NCI-H1930 (cell line): ENCODE data around the gene SLC2A13.
"Not testable (repeated sequence)": the region's sequence is repeated elsewhere in the genome, so short reads cannot be mapped to it uniquely, and the experiment has no call there.

ENCODE experiments used
- DNase-seq, 2 experiments: peaks; one replicate each; lab custom pipeline; 2025; lab: John Stamatoyannopoulos, UW

Gene SLC2A13

DNA sequence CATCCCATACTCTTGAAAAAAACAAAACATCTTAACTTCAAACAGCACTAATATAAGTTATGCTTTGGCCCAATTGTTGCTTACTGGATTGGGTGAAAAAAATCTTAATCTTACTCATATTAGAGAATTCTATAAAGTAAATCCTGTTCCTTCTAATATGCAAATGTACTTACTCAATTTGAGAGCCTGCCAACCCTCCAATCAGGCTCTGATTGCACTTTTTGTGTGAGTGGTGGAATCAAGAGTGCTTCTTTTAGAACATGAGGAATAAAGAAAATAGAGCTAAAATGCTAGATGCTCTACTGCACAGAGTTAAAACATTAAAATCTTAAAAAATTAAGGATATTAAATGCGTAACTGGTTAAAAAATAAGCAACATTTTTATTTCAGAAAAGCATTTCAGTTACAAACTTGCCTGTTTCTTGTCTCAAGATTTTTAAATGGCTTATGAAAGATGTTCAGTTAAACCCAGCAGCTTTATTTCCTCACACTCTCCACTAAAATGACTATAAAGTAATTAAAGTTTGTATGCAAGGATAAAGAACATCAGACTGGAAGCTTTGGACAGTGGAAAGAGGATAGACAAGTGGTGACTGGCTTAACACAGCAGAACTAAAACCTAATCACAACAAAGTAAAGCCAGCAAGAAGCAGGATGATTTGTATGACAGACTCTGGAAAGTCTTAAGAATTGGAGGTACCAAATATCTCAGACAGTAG lies 177.5 kb downstream of the SLC2A13 start:
- no peak for DNase-seq

DNA sequence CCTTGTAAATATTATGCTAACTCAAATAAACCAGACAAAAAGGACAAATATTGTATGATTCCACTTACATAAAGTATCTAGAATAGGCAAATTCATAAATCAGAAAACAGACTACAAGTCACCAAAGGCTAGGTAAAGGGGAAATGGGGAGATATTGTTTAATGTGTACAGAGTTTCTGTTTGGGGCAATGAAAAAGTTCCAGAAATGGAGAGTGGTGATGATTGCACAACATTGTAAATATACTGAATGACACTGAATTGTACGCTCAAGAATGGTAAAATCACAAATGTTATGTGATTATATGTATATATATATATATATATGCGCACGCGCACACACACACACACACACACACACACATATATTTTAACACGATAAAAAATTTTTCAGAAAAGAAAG lies 182.5 kb downstream of the SLC2A13 start:
- DNase-seq, result no peak

DNA sequence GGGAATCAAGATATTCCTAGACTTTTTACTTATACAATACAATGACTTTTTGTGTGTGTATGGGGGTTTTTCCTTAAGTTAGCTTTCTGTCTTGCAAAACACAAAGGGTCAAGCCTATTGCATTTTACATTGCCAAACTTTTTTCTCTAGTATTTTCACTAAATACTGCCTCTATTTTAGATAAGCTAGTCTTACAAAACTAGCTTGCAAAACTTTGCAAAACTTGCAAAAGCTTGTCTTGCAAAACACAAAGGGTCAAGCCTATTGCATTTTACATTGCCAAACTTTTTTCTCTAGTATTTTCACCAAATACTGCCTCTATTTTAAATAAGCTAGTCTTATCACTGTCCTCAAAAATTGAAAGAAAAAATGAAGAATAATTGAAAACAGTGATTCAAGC lies 183.3 kb downstream of the SLC2A13 start:
- not testable (repeated sequence) for DNase-seq

DNA sequence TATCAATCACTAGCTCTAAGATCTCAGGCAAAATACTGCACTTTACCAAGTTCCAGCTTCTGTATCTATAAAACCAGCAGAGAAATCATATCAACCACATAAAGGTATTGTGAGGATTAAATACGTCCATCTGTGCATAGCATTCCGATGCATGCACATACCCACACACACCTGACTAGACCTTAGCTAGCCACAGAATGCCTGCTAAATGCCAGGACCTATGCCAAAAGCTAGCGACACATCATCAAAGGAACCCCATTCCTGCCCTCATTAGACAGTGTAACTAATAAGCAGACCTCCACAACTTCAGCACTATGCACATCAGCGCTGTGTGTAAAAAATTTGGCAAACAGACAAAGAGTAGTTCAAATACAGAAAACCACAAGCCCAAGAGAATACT lies 185.2 kb downstream of the SLC2A13 start:
- DNase-seq, result no peak

DNA sequence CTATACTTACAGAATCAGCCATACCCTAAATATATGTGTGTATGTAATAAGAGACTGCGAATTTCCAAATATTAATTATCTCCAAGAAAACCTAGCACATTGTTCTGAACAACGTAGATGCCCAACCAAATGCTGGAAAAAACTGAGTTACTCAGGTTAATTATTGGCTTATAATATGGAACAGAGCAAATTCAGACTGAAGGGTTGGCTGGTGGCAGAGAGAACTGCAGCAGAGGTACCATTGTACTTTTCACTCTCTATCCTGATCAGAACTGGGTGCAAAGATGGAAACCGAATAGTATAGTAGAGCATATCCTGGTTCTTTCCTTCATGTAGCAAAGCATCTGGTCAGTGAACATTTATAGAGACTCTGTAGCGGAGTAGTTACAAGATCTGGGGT lies 185.7 kb downstream of the SLC2A13 start:
- DNase-seq, result no peak

DNA sequence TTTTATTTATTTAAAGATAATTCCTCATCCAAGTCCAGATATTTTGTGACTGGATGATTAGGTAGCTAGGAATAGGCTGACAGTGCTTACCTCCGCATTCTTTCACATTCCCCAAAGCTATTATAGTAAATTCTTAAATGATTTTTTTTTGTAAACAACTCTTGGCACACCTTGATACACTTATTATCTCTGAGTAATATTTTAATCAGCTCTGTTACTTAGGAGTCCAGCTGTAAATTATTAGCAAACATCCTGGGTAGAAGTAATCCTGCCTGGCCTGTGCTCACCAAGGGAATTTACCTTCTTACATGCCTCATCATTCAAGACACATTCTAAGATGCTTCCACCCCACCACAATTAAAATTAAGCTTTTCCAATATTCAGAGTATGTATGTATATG lies 186.1 kb downstream of the SLC2A13 start:
- no peak for DNase-seq

DNA sequence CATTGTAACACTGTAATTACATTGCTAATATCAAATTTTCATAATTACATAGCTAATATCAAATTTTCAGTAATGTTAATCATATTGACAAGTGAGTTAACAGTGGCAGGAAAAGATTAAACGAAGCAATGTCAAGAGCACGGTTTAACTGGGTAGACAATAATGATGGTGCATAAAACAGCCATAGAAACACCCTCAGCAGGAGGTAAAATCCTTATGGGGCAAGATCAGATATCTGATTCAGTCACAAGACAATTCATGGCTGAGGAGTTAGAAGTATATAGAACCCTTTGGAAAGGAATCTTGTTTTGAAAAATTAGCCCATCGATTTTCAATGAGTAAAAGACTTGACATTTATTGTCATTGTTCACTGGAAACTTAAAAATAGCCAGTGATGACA lies 190.6 kb downstream of the SLC2A13 start:
- DNase-seq, result no peak

DNA sequence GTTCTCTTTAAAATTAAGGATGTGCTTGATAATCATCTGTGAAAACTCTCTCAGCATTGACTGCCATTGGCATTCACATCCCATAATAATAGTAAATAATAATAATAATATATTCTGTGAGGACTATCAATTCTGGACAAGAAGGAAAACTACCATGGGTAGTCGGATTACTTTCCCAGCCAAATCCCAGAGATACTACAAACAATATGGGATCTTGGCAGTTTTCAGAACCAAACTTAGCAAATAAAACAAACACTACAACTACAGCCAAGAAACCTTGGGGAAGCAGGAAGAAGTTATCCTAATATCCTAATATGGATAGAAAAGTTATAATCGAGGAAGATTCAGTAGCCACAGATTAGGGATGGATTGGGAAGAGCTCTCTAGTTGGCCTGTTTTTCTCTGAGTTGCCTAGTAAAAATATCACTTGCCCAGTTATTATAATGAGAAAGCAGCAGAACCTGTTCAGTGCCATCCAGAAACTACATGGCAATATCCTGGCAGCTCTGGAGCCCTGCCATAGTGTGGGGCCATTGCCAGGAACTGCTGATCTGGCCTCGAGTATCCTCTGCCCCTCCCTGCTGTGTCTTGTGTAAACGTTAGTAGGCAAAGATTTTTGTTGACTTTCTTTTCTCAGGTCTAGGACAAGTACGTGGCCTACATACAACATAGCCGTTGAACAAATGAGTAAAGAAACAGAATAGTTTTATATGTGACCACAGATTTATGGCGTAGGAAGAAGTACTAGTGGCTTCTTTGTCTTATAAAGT lies 193.5 kb downstream of the SLC2A13 start:
- DNase-seq, result no peak

DNA sequence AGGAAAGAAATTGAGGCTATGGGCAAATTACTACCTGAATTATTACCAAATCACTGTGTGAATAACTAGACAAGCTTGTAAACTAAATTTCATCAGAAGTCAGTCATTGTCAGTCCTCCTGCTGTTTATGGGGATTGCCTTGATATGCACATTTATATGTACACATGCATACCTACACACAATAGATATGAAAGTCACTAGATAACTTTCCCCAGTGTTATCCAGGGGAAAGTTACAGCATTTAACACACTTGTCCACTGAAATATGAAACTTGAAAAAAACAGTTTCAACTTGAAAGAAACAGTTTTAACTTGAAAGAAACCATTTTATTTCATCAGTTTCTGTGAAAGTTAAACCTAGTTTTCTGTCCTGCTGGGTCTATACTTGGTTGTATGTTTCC lies 199.6 kb downstream of the SLC2A13 start:
- DNase-seq, result no peak

DNA sequence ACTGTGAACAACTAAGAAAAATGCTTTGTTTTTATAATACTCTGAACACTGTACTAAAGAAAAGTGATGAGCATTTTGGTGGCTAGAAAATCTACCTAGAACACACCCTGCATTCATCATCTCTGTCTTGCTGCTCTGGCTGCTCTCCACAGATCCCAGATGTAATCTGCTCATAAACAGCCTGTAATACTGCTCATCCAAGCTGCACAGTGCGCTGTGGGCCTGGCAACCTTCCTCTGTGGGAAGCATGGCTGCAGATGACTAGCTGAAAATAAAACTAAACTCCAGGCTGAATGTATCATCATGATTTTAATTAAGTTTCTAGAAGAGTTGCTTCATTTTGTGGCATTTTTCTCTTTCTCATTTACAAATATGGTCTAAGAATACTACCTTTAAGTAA lies 200.7 kb downstream of the SLC2A13 start:
- no peak for DNase-seq

DNA sequence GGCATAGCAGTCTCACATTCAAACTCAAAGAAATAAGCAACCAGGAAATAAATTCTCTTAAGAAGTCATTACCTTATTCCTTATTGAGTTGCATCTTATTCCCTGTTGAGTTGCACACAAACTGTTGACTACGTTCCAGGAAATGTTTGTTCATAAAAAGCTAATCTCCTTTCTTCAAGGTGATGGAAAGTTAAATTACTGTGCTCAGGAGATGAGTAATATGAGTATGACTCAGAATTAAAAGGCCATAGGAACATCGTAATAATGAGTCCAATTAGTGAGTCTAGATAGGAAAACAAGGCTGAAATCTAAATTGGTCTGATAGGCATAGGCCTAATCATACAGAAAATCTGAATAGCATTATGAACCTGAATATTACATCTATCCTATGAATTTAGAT lies 203.1 kb downstream of the SLC2A13 start:
- DNase-seq, result no peak

DNA sequence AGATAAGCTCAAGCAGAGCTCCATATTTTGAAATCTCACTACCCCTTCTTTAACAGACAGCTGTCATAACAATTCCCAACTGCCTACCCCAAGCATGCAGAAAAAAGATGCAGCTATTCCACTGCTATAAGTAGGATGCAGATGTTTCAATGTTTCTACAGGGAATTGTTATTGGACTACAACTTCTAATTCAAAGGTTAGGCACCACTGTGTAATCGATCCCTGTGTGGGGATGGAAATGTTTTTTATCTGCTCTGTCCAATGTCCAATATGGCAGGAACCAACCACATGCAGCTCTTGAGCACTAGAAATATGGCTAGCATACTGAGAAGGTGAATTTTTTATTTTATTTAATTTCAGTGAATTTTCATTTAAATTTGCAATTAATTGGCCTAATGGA lies 208.6 kb downstream of the SLC2A13 start:
- DNase-seq, result no peak

DNA sequence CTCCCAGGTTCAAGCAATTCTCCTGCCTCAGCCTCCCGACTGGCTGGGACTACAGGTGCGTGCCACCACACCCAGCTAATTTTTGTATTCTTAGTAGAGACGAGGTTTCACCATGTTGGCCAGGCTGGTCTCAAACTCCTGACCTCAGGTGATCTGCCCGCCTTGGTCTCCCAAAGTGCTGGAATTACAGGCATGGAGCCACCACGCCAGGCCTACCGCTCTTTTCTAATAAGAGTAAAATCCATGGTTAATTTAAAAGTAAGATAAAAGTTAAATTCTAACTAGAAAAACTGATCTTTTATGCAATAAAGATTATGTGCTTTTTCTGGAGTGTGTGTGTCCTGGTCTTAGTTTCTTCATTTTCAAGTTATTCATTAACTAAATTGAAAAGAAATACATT lies 212.5 kb downstream of the SLC2A13 start:
- DNase-seq, result not testable (repeated sequence)

DNA sequence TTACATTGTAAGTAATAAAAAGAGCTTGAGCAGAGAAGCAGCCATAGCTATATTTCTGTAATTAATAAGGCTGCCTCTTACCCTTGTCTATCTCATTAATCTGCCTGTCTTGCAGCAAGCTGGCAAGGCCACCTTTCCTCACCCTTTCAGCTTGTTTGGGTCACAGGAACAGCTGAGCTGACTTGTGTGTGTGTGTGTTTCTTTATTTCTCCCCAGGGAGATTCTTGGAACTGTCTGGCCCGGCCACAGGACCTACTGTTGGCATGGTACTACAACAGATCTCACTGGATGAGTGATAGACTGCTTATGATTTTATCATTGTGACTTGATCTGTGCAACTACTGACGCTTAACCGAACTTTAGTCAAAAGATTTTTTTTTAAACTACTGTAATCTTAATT lies 213.7 kb downstream of the SLC2A13 start:
- no peak for DNase-seq

DNA sequence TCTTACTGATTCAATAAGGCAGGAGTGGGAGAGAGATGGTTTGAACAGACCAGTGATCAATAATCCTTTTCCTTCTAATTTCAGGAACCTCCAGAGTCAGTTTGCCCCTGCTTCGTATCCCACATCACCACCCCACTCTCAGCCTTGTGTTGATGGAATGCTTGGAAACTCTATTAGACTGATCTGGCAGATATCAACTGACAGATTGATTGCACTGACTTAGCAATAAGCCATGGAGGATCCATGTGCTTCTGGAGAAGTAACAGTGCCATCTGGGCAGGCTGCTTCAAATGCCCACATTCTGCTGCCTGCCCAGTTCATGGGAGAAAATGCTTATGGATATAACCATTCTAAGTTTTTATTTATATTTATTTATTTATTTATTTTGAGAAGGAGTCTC lies 218.0 kb downstream of the SLC2A13 start:
- no peak for DNase-seq

DNA sequence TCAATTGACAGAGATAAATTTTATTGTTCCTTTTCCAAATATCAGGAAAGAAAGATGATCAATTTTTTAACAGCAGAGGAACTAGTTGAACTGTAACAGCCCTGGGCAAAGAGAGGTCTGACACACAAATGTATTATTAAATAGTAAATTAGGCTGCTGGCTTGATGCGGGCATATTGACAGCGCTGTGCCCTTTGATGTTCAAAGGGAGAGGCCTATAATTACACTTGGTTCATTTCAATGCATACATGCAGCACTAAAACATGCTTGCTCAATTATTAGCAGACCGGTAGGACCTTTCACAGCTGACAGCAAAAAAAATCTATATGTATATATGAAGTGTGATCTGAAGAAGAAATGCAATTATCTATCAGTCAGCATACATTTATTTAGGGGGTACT lies 219.8 kb downstream of the SLC2A13 start:
- no peak for DNase-seq

DNA sequence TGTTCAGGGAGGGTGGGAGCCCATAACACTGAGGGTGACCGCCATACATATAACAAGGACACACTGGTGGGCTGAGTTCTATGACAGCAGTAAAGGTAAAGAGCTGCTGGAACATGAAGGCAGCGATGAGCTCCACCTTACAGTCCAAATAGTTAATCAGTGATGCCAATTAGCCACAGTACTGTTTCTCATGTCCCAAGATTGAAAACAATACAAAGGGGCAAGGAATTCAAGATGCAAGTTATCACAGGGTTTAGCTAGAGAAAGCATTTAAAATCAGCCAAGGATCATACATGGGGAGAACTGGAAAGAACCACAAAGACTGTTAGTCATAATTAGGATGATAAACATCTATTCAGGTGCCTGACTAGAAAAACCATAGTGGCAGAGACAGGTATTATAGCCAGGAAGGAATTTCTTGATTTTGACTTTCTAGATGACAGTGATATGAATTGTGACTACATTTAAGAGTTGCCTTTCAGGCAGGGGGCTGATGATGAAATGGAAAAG lies 221.2 kb downstream of the SLC2A13 start:
- DNase-seq, result no peak

DNA sequence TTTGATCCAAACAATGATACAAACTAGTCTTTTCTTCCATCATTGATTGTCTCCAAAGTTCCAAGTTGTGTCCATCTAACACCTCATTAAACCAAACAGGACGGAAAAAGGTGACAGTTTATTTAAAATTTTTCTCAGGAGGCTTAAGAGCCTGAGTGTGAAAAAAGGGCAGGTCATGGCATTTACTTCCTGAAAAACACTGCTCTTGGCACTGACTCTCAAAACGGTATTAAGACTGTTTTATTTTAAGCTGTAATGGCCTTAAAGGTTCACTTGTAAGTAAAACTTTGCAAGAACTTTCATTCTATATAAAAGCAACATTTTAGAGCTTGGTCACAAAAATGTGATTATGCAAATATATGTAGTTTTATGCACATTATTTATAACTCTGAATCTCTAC lies 222.5 kb downstream of the SLC2A13 start:
- DNase-seq, result no peak

DNA sequence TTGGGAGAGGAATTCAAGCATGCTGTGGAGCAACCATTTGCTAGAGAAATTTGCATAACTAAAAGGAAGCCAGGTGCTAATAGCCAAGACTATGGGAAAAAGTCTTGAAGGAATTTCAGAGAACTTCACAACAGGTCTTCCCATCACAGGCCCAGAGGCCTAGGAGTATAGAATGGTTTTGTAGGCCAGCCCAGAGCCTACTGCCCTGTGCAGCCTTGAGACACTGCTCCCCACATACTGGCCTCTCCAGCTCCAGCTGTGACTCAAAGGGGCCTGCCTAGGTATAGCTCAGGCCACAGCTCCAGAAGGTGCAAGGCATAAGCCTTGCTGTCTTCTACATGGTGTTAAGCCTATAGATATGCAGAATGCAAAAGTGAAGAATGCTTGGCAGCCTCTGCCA lies 227.1 kb downstream of the SLC2A13 start:
- no peak for DNase-seq

DNA sequence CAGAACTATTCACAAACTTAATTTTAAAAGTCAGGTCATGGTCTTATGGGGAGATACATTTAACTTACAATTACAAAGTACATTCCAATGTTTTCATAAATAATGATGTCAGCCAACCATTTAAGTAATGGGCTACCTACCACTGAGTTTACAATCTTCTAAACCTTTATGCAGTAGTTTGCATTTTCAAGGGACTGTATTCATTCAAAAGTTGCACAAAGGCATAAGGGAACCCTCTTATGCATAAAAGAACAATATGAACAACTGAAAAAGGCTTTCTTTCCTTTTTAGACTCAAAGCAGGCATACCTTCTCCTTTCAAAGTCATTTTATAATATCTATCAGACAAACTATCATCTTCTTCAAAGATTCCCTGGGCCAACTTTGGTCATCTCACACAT lies 230.2 kb downstream of the SLC2A13 start:
- no peak for DNase-seq

DNA sequence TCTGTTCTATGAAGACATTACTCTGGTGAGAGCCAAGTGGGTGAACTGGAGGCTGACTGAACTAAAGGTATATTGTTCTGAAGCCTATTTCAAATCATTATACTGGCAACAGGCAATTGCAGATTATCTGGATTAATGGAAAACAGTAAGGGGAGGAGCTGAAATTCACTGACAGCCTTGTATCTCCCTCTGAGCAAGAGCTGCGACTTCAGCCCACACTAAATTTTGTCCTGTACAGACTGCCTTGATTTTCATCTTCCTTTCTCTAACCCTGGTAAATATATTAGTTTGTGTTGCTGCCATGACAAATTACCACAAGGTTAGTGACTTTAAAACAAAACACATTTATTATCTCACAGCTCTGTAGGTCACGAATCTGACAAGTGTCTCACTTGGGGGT lies 231.1 kb downstream of the SLC2A13 start:
- DNase-seq, result no peak

DNA sequence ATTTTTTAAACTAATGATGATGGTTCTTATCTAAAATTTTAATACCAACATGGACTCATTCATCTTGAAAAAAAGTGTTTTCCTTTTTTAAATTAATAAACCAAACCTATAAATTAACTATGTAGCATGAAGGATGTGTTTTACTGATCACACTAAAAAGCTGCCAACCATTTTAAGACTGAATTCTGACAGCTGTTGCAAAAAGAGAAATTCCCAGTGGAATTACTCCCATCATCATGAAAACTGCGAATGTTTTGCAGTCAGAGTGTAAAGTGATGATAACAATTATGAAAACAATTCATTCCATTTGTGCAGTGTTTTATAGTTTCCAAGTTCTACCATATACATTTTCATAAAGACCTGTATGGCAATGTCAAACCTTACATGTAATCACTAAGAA lies 232.8 kb downstream of the SLC2A13 start:
- DNase-seq, result no peak

DNA sequence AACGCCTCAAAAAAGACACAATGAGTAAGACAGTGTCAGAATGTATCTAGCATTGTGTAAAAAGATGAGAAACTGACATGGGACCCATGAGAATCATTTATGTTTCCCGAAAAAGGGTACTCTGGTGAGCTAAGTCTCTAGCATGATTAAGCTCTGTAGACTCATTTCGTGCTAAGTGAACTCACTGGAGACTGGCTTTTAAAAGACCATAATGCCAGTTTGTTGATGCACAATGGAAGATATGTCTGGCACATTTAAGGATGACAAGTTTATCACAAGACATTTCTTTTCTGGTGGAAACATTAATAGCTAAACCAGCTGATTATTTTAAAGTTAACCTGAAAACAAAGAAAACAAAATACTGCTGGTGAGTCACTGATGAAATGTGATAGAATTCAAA lies 233.5 kb downstream of the SLC2A13 start:
- DNase-seq, result no peak

DNA sequence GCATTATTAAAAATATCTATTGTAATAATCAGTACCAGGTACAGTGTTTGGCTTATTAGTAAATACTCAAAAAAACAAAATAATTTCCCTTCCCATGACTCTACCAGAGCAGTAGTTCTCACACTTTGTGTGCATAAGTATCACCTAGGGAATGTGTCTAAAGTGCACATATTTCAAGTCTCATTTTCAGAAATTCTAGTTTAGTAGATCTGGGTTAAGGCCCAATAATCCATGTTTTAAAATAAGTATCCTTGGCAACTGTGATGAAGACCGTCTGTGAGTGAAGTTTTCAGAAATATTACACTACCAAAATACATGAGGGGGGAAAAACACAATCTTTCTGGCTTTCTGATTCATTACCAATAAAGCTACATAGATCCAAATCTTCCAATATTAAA lies 237.6 kb downstream of the SLC2A13 start:
- DNase-seq, result no peak
